ENCODE results near the gene HFM1. TPM values are rescaled to one million over a fixed set of nuclear protein-coding genes. Genes with fewer than 3 reads are reported as not detected.
"Not testable (repeated sequence)": the region's sequence is repeated elsewhere in the genome, so short reads cannot be mapped to it uniquely, and the experiment has no call there.

The HFM1 gene
- total and polyA plus RNA-seq, 5 experiments from 2014 or later, result not detected

- DNase-seq, H3K4me1 Mint-ChIP-seq, H3K4me3 Mint-ChIP-seq, H3K9me3 Mint-ChIP-seq, POLR2A ChIA-PET, H3K36me3 Mint-ChIP-seq, ATAC-seq: not testable (repeated sequence)
- peak overlapping the region in 1 of 10 donors; percentile 37 for H3K27ac Mint-ChIP-seq
- peaks cover 0 to 14% (median 7%) of the 10 kb centered on the region in 5 donors for H3K27me3 Mint-ChIP-seq
These were observed 118.2 kb downstream of the HFM1 start for GRCh38 chr1:91286259-91286961.

DNA sequence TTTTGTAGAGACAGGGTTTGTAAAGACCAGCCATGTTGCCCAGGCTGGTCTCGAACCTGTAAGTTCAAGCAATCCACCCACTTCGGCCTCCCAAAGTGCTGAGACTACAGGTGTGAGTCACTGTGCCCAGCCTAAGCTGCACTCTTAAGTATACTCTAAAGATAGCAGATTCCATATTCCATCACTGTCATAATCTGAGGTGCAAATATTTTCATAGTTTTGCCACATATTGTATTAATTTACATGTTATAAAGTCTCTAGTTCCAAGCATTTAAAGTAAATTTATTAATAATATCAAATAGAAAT is 121.3 kb downstream of the HFM1 start:
- Mint-ChIP-seq H3K4me3 (no peak overlapping the region), H3K27me3 (peaks cover 0 to 14% (median 8%) of the 10 kb centered on the region in 5 donors), H3K36me3 (no peaks in the 10 kb centered on the region), H3K27ac (no peak overlapping the region), H3K4me1 (no peaks in the 10 kb centered on the region), H3K9me3 (no peaks in the 10 kb centered on the region)
- DNase-seq (no peak), ATAC-seq (no peak)
- POLR2A ChIA-PET, result no interaction called here

DNA sequence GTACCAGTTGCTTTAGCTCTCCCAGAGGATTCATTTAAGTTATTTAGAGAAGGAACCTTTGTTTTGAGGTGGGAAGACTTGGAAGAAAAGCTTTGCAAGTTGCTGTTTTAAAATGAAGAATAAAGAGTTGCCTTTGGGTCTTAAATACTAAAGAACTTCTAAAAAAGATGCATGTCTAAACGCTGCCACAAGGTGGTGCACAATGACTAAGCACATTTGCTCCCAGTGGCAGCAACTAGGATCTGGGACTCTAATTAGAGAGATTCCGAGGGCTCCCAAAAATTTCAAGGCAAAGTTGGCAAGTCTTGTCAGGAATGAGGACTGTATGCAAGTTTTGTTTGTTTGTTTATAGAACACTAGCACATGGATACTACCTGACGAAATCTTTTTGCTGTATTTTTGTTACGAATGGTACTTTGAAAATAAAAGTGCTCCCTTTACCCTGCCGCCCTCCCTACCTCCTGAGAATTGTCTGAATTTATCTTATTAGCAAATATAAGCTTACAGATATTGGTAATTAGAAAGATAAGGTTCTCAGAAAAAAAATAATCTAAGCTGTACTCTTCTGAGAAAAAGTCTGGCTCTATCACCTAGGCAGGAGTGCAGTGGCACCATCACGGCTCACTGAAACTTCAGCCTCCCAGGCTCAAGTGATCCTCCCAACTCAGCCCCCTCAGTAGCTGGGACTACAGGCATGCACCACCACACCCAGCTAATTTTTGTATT is 121.8 kb downstream of the HFM1 start:
- no peak for ATAC-seq
- no peak overlapping the region for H3K4me3 Mint-ChIP-seq

DNA sequence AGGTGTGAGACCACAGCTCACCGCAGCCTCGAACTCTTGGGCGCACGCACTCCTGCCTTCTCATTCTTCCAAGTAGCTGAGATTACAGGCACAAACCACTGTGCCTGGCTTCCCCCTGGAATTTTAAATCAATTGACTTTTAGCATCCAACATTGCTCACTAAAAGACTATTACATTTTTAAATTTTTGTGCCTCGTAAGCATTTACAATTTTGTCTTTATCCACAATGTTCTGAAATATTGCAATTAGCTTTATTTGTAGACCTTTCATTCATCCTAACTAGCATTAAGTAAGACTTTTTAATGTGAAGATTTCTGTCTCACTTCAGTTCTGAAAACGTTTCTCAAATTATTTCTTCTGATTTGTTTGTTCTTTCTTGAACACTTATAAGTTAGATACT is 122.9 kb downstream of the HFM1 start:
- ATAC-seq (no peak), DNase-seq (no peak)
- no peaks in the 10 kb centered on the region for H3K36me3 Mint-ChIP-seq
- H3K27me3 Mint-ChIP-seq, result peaks cover 2 to 16% (median 6%) of the 10 kb centered on the region in 5 donors
- H3K4me3 Mint-ChIP-seq, result no peak overlapping the region
- no peaks in the 10 kb centered on the region for H3K9me3 Mint-ChIP-seq
- H3K27ac Mint-ChIP-seq, result no peak overlapping the region
- no peaks in the 10 kb centered on the region for H3K4me1 Mint-ChIP-seq
- POLR2A ChIA-PET, result no interaction called here

More for the DNA sequence above, 121.8 kb downstream of the HFM1 start:
- H3K27me3 Mint-ChIP-seq, result peaks cover 2 to 16% (median 8%) of the 10 kb centered on the region in 5 donors
- POLR2A ChIA-PET, result no interaction called here
- H3K9me3 Mint-ChIP-seq, result no peaks in the 10 kb centered on the region
- no peaks in the 10 kb centered on the region for H3K36me3 Mint-ChIP-seq
- peak; percentile 5 to 62 (median 26) for DNase-seq
- H3K4me1 Mint-ChIP-seq, result no peaks in the 10 kb centered on the region
- H3K27ac Mint-ChIP-seq, result no peak overlapping the region

DNA sequence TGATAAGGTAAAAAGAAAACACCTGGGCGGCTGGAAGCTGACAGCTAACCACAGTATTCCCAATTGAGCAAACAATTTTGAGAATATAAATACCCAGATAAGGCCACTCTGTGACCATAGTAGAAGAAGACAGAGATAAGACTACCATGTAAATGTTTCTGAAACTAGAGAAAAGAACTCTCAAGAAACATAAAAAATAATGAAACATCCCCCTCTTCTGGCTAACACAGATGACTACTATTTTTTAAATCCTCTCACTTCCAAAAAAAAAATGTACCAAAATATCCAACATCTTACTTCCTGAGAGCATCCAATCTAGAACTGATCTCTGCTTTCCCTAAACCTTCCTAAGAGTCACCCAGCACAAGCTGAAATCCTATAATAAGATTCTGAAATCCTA is 125.9 kb downstream of the HFM1 start:
- DNase-seq, result no peak
- Mint-ChIP-seq H3K4me3 (no peak overlapping the region), H3K27ac (no peak overlapping the region), H3K36me3 (no peaks in the 10 kb centered on the region), H3K9me3 (no peaks in the 10 kb centered on the region), H3K27me3 (peaks cover 0 to 12% (median 2%) of the 10 kb centered on the region in 5 donors), H3K4me1 (no peaks in the 10 kb centered on the region)
- ATAC-seq, result no peak
- POLR2A ChIA-PET, result no interaction called here

DNA sequence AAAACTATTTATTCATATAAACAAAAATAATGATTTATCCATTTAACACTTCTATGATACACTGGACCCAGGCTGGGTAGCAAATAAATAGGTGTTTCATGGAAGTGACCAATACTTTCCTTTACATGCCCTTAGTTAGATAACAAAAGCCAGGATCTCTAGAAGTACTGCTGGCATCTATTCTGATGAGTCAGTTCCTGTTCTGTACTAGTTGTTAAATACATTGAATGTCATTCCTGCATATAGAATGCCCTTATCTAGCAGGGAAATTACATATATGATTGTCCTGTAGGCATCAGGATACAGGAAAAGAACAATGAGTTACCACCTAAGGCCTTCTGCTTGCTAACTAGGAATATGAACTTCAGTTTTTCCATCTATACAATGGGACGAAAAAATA is 130.8 kb downstream of the HFM1 start:
- H3K36me3 Mint-ChIP-seq, result no peaks in the 10 kb centered on the region
- no peak for DNase-seq
- no peak overlapping the region for H3K27ac Mint-ChIP-seq

GRCh38 chr1:91261655-91262054 is 143.0 kb downstream of the HFM1 start:
- Mint-ChIP-seq H3K9me3 (no peaks in the 10 kb centered on the region), H3K27me3 (peaks cover 0 to 6% (median 3%) of the 10 kb centered on the region in 5 donors), H3K36me3 (no peaks in the 10 kb centered on the region), H3K4me1 (no peaks in the 10 kb centered on the region), H3K4me3 (no peak overlapping the region), H3K27ac (no peak overlapping the region)
- DNase-seq (no peak), ATAC-seq (no peak)
- POLR2A ChIA-PET, result no interaction called here

More for the DNA sequence above, 130.8 kb downstream of the HFM1 start:
- H3K4me1 Mint-ChIP-seq, result no peaks in the 10 kb centered on the region
- POLR2A ChIA-PET, result no interaction called here
- H3K4me3 Mint-ChIP-seq, result no peak overlapping the region
- no peaks in the 10 kb centered on the region for H3K9me3 Mint-ChIP-seq
- ATAC-seq, result no peak
- H3K27me3 Mint-ChIP-seq, result peaks cover 0 to 4% (median 2%) of the 10 kb centered on the region in 5 donors

GRCh38 chr1:91245435-91245834 is 159.2 kb downstream of the HFM1 start:
- peaks cover 5 to 20% (median 7%) of the 10 kb centered on the region in 5 donors for H3K27me3 Mint-ChIP-seq
- ATAC-seq, result no peak
- H3K9me3 Mint-ChIP-seq, result peaks cover 0 to 4% (median 0%) of the 10 kb centered on the region in 9 donors
- no peak overlapping the region for H3K27ac Mint-ChIP-seq
- no peak overlapping the region for H3K4me3 Mint-ChIP-seq
- no peak for DNase-seq
- POLR2A ChIA-PET, result no interaction called here
- H3K36me3 Mint-ChIP-seq, result no peaks in the 10 kb centered on the region
- no peaks in the 10 kb centered on the region for H3K4me1 Mint-ChIP-seq

DNA sequence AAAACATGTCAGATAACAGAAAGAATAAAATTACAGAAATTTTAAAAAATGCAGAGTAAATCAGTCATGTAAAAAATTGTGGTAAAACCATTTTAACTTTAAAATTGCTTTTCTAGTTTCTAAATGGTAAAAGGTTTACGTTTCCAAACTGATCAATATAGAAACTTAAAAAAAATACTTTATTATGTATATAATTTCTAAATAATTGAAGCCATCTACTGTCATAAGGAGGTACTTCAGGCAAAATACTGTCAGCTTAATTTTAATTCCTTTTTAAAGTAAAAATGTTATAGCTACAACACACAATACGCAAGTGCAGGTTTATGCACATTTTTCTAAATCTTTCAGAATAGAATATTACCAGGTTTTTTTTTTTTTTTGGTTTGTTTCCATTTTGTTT is 159.9 kb downstream of the HFM1 start:
- POLR2A ChIA-PET, result no interaction called here
- no peak overlapping the region for H3K4me3 Mint-ChIP-seq
- no peaks in the 10 kb centered on the region for H3K4me1 Mint-ChIP-seq
- H3K27me3 Mint-ChIP-seq, result peaks cover 5 to 14% (median 7%) of the 10 kb centered on the region in 5 donors
- DNase-seq (no peak), ATAC-seq (no peak)
- H3K9me3 Mint-ChIP-seq, result peaks cover 0 to 4% (median 0%) of the 10 kb centered on the region in 9 donors
- no peak overlapping the region for H3K27ac Mint-ChIP-seq
- no peaks in the 10 kb centered on the region for H3K36me3 Mint-ChIP-seq

DNA sequence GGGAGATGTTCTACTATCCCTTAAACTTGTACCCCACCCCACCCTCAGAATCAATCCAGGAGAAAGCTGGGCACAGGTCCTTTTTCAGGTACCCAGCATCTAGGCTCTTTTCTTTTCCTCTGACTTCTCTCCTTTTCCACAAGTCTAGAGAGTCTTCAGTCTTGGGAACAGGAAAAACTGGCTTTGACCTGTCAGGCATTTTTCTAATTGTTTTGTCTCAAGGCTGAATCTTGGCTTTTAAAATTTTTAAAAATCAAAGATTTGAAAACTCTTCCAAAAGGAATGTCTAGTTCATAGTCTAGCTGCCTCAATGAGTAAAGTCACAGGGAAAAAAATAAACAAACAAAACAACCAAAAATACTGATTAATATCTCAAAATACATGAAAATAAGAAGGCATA is 161.5 kb downstream of the HFM1 start:
- POLR2A ChIA-PET, result no interaction called here
- Mint-ChIP-seq H3K36me3 (no peaks in the 10 kb centered on the region), H3K4me3 (no peak overlapping the region), H3K27ac (no peak overlapping the region), H3K4me1 (no peaks in the 10 kb centered on the region), H3K9me3 (peaks cover 0 to 4% (median 0%) of the 10 kb centered on the region in 9 donors), H3K27me3 (peaks cover 0 to 6% (median 3%) of the 10 kb centered on the region in 5 donors)
- DNase-seq (no peak), ATAC-seq (no peak)

DNA sequence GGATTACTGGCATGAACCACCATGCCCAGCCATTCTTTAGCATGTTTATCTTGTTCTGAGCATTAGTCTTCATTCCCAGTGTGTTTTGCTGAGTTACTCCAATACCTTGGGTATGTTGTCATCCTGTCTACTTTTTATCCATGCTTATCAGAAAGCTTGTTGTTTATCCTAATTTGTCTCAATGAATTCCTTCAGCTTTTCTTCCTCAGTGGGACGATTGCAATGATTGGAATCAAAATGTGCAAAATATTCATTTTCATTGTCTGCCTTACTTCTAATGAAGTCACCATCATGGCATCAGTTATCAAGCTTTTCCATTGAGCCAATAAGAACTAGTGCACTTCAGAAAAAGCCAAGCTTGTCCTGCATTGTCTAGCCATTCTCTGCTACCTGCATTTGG is 170.5 kb downstream of the HFM1 start:
- H3K36me3 Mint-ChIP-seq, result no peaks in the 10 kb centered on the region
- POLR2A ChIA-PET, result no interaction called here
- no peaks in the 10 kb centered on the region for H3K4me1 Mint-ChIP-seq
- DNase-seq (no peak), ATAC-seq (no peak)
- peaks cover 7 to 18% (median 9%) of the 10 kb centered on the region in 5 donors for H3K27me3 Mint-ChIP-seq
- no peak overlapping the region for H3K27ac Mint-ChIP-seq
- H3K9me3 Mint-ChIP-seq, result no peaks in the 10 kb centered on the region
- no peak overlapping the region for H3K4me3 Mint-ChIP-seq

- Mint-ChIP-seq H3K36me3 (no peaks in the 10 kb centered on the region), H3K4me1 (no peaks in the 10 kb centered on the region), H3K27me3 (peaks cover 0 to 3% (median 0%) of the 10 kb centered on the region in 5 donors), H3K27ac (no peak overlapping the region), H3K4me3 (no peak overlapping the region), H3K9me3 (peaks cover 0 to 4% (median 0%) of the 10 kb centered on the region in 9 donors)
- POLR2A ChIA-PET, result no interaction called here
- no peak for DNase-seq
- ATAC-seq, result no peak
These were observed 177.9 kb downstream of the HFM1 start for GRCh38 chr1:91226741-91227140.

GRCh38 chr1:91224878-91225277 is 179.8 kb downstream of the HFM1 start:
- Mint-ChIP-seq H3K27ac (no peak overlapping the region), H3K27me3 (peaks cover 0 to 4% (median 2%) of the 10 kb centered on the region in 5 donors), H3K4me1 (no peaks in the 10 kb centered on the region), H3K4me3 (no peak overlapping the region), H3K36me3 (peaks cover 0 to 10% (median 2%) of the 10 kb centered on the region in 3 donors), H3K9me3 (peaks cover 4 to 16% (median 7%) of the 10 kb centered on the region in 9 donors)
- ATAC-seq (no peak), DNase-seq (no peak)
- POLR2A ChIA-PET, result no interaction called here
